ENCODE data around the gene MRPL19.

Gene MRPL19

GRCh38 chr2:75646583-75647425 lies at the start of gene MRPL19:
TSS of gene MRPL19 (plus strand) at chr2:75646783. CDS start at chr2:75646808, 25 bp downstream.
- DNase-seq (ENCODE audit: low spot score), result peak; percentile 94

GRCh38 chr2:75596784-75597183 lies 49.8 kb upstream of the MRPL19 start:
- DNase-seq (ENCODE audit: low spot score), result no peak

GRCh38 chr2:75597949-75598348 lies 48.6 kb upstream of the MRPL19 start:
- DNase-seq (ENCODE audit: low spot score), result no peak

GRCh38 chr2:75598589-75599155 lies 47.9 kb upstream of the MRPL19 start:
- no peak for DNase-seq (ENCODE audit: low spot score)

GRCh38 chr2:75600461-75601011 lies 46.0 kb upstream of the MRPL19 start:
- DNase-seq (ENCODE audit: low spot score), result no peak

GRCh38 chr2:75602724-75603342 lies 43.8 kb upstream of the MRPL19 start:
- DNase-seq (ENCODE audit: low spot score), result no peak

- DNase-seq (ENCODE audit: low spot score), result no peak
Observed at GRCh38 chr2:75603477-75603876, 43.1 kb upstream of the MRPL19 start.

GRCh38 chr2:75604484-75604883 lies 42.1 kb upstream of the MRPL19 start:
- no peak for DNase-seq (ENCODE audit: low spot score)

GRCh38 chr2:75605770-75606529 lies 40.6 kb upstream of the MRPL19 start:
- peak; percentile 10 for DNase-seq (ENCODE audit: low spot score)

- no peak for DNase-seq (ENCODE audit: low spot score)
Observed at GRCh38 chr2:75606761-75607399, 39.7 kb upstream of the MRPL19 start.

GRCh38 chr2:75607400-75607798 lies 39.2 kb upstream of the MRPL19 start:
- DNase-seq (ENCODE audit: low spot score), result no peak

- DNase-seq (ENCODE audit: low spot score), result peak; percentile 3
Observed at GRCh38 chr2:75607988-75608683, 38.4 kb upstream of the MRPL19 start.

GRCh38 chr2:75608684-75609333 lies 37.8 kb upstream of the MRPL19 start:
- DNase-seq (ENCODE audit: low spot score), result peak; percentile 54

- no peak for DNase-seq (ENCODE audit: low spot score)
Observed at GRCh38 chr2:75609334-75609689, 37.3 kb upstream of the MRPL19 start.

GRCh38 chr2:75609937-75610508 lies 36.6 kb upstream of the MRPL19 start:
- no peak for DNase-seq (ENCODE audit: low spot score)

GRCh38 chr2:75610671-75611070 lies 35.9 kb upstream of the MRPL19 start:
- no peak for DNase-seq (ENCODE audit: low spot score)

GRCh38 chr2:75612108-75612861 lies 34.3 kb upstream of the MRPL19 start:
- peak; percentile 23 for DNase-seq (ENCODE audit: low spot score)

- no peak for DNase-seq (ENCODE audit: low spot score)
Observed at GRCh38 chr2:75612862-75613243, 33.7 kb upstream of the MRPL19 start.

- DNase-seq (ENCODE audit: low spot score), result no peak
Observed at GRCh38 chr2:75614162-75614651, 32.4 kb upstream of the MRPL19 start.

Data from globus pallidus (tissue), 1 donor.